SJSA1 (cell line): ENCODE results near the gene SCP2D1. TPM values are rescaled to one million over a fixed set of nuclear protein-coding genes. Genes with fewer than 3 reads are reported as not detected.

Experiments
- DNase-seq, 2 experiments: peaks; one replicate each; pipeline ENCODE4 v3.0.0-alpha.2; 2015 to 2020; ENCODE audit warnings: low spot score in 2 of 2, low read depth in 1 of 2
- H3K27ac ChIP-seq: fragments of 250-450 bp; sonication (Bioruptor Pico); 2 replicates; pipeline ENCODE4 v1.5.1; 2020; ENCODE audit warnings: mild to moderate bottlenecking, moderate library complexity
- H3K27me3 ChIP-seq: fragments of 250-450 bp; sonication (Bioruptor Pico); replicated peaks from 2 replicates; pipeline ENCODE4 v1.5.1; 2020; ENCODE audit warnings: mild to moderate bottlenecking, moderate library complexity
- H3K36me3 ChIP-seq: fragments of 250-450 bp; sonication (Bioruptor Pico); 2 replicates; pipeline ENCODE4 v1.5.1; 2020; ENCODE audit warnings: mild to moderate bottlenecking
- H3K4me1 ChIP-seq: fragments of 250-450 bp; sonication (Bioruptor Pico); replicated peaks from 2 replicates; pipeline ENCODE4 v1.6.1; 2021; ENCODE audit warnings: mild to moderate bottlenecking
- H3K4me3 ChIP-seq: fragments of 250-450 bp; sonication (Bioruptor Pico); 2 replicates; pipeline ENCODE4 v1.5.1; 2020; ENCODE audit warnings: mild to moderate bottlenecking
- H3K9me3 ChIP-seq: fragments of 250-450 bp; sonication (Bioruptor Pico); replicated peaks from 2 replicates; pipeline ENCODE4 v1.5.1; 2020; ENCODE audit warnings: mild to moderate bottlenecking
- total RNA-seq: library from RNA; depleted of rRNA; stranded (reverse); fragments of >200 nt; shearing (Covaris generic); gene quantifications from 2 replicates; pipeline ENCODE4 v1.2.3, GENCODE V29; 2014

SCP2D1 gene
- total RNA-seq, 1 experiment from 2014 or later, result not detected

- H3K27me3 ChIP-seq, result no peaks in the 10 kb centered on the region
- peaks cover 2% of the 10 kb centered on the region; the same call in 1 of the 2 replicates for H3K36me3 ChIP-seq
- peak overlapping the region; percentile 55 for H3K4me3 ChIP-seq
- peak overlapping the region; percentile 65 for H3K27ac ChIP-seq
- H3K9me3 ChIP-seq, result no peaks in the 10 kb centered on the region
- H3K4me1 ChIP-seq, result peaks cover 5% of the 10 kb centered on the region
- no peak for DNase-seq
These were observed 19.2 kb upstream of the SCP2D1 start for GRCh38 chr20:18794428-18794787.

- H3K27ac ChIP-seq, result no peak overlapping the region
- peaks cover 2% of the 10 kb centered on the region; the same call in 1 of the 2 replicates for H3K36me3 ChIP-seq
- no peaks in the 10 kb centered on the region for H3K27me3 ChIP-seq
- DNase-seq, result no peak
- H3K9me3 ChIP-seq, result no peaks in the 10 kb centered on the region
- no peak overlapping the region for H3K4me3 ChIP-seq
- peaks cover 5% of the 10 kb centered on the region for H3K4me1 ChIP-seq
These were observed 18.2 kb upstream of the SCP2D1 start for GRCh38 chr20:18795366-18795765.

GRCh38 chr20:18796282-18796833 lies 17.2 kb upstream of the SCP2D1 start:
- H3K27me3 ChIP-seq, result no peaks in the 10 kb centered on the region
- no peak for DNase-seq

GRCh38 chr20:18801516-18801915 lies 12.1 kb upstream of the SCP2D1 start:
- H3K4me3 ChIP-seq, result no peak overlapping the region
- H3K27ac ChIP-seq, result no peak overlapping the region
- no peaks in the 10 kb centered on the region for H3K27me3 ChIP-seq
- H3K4me1 ChIP-seq, result no peaks in the 10 kb centered on the region
- H3K9me3 ChIP-seq, result no peaks in the 10 kb centered on the region
- no peak for DNase-seq
- no peaks in the 10 kb centered on the region for H3K36me3 ChIP-seq

More at GRCh38 chr20:18796282-18796833, 17.2 kb upstream of the SCP2D1 start:
- no peak overlapping the region for H3K27ac ChIP-seq
- no peak overlapping the region for H3K4me3 ChIP-seq
- peaks cover 2% of the 10 kb centered on the region; the same call in 1 of the 2 replicates for H3K36me3 ChIP-seq
- no peaks in the 10 kb centered on the region for H3K9me3 ChIP-seq
- H3K4me1 ChIP-seq, result peaks cover 5% of the 10 kb centered on the region

- Histone ChIP-seq H3K4me1 (no peaks in the 10 kb centered on the region), H3K9me3 (no peaks in the 10 kb centered on the region), H3K27me3 (no peaks in the 10 kb centered on the region), H3K36me3 (no peaks in the 10 kb centered on the region), H3K27ac (no peak overlapping the region), H3K4me3 (no peak overlapping the region)
- DNase-seq, result no peak
These were observed 11.5 kb upstream of the SCP2D1 start for GRCh38 chr20:18802012-18802634.

- no peak overlapping the region for H3K27ac ChIP-seq
- no peak for DNase-seq
- H3K4me1 ChIP-seq, result no peaks in the 10 kb centered on the region
- no peaks in the 10 kb centered on the region for H3K36me3 ChIP-seq
- H3K27me3 ChIP-seq, result no peaks in the 10 kb centered on the region
- H3K9me3 ChIP-seq, result no peaks in the 10 kb centered on the region
- H3K4me3 ChIP-seq, result no peak overlapping the region
These were observed 7.7 kb upstream of the SCP2D1 start for GRCh38 chr20:18805881-18806280.

GRCh38 chr20:18808712-18809111 lies 4.9 kb upstream of the SCP2D1 start:
- no peaks in the 10 kb centered on the region for H3K9me3 ChIP-seq
- H3K4me1 ChIP-seq, result no peaks in the 10 kb centered on the region
- no peak for DNase-seq
- no peak overlapping the region for H3K27ac ChIP-seq
- H3K4me3 ChIP-seq, result no peak overlapping the region
- no peaks in the 10 kb centered on the region for H3K36me3 ChIP-seq
- no peaks in the 10 kb centered on the region for H3K27me3 ChIP-seq

- no peak overlapping the region for H3K4me3 ChIP-seq
These were observed 2.4 kb upstream of the SCP2D1 start for GRCh38 chr20:18811186-18811585.

GRCh38 chr20:18811904-18812303 lies 1.7 kb upstream of the SCP2D1 start:
- H3K9me3 ChIP-seq, result no peaks in the 10 kb centered on the region
- no peak overlapping the region for H3K27ac ChIP-seq
- H3K4me3 ChIP-seq, result no peak overlapping the region
- H3K4me1 ChIP-seq, result no peaks in the 10 kb centered on the region
- no peaks in the 10 kb centered on the region for H3K27me3 ChIP-seq
- no peak for DNase-seq
- H3K36me3 ChIP-seq, result no peaks in the 10 kb centered on the region

More at GRCh38 chr20:18811186-18811585, 2.4 kb upstream of the SCP2D1 start:
- no peaks in the 10 kb centered on the region for H3K4me1 ChIP-seq
- no peaks in the 10 kb centered on the region for H3K36me3 ChIP-seq
- H3K27ac ChIP-seq, result no peak overlapping the region
- DNase-seq, result no peak
- H3K27me3 ChIP-seq, result no peaks in the 10 kb centered on the region
- H3K9me3 ChIP-seq, result no peaks in the 10 kb centered on the region

GRCh38 chr20:18815194-18815942 lies 1.8 kb downstream of the SCP2D1 start:
- no peaks in the 10 kb centered on the region for H3K9me3 ChIP-seq
- H3K4me1 ChIP-seq, result no peaks in the 10 kb centered on the region
- no peak overlapping the region for H3K27ac ChIP-seq
- DNase-seq, result no peak
- H3K27me3 ChIP-seq, result no peaks in the 10 kb centered on the region
- H3K4me3 ChIP-seq, result no peak overlapping the region
- H3K36me3 ChIP-seq, result no peaks in the 10 kb centered on the region

- Histone ChIP-seq H3K27me3 (no peaks in the 10 kb centered on the region), H3K4me3 (no peak overlapping the region), H3K9me3 (0 out of 2 replicates have a peak, but pooled peaks cover 4% of the 10 kb centered on the region), H3K4me1 (no peaks in the 10 kb centered on the region), H3K27ac (no peak overlapping the region), H3K36me3 (no peaks in the 10 kb centered on the region)
- DNase-seq, result no peak
These were observed 9.2 kb downstream of the SCP2D1 start for GRCh38 chr20:18822832-18823231.

- Histone ChIP-seq H3K27me3 (no peaks in the 10 kb centered on the region), H3K4me3 (no peak overlapping the region), H3K27ac (no peak overlapping the region), H3K9me3 (peaks cover 2% of the 10 kb centered on the region; the same call in 1 of the 2 replicates), H3K36me3 (no peaks in the 10 kb centered on the region), H3K4me1 (no peaks in the 10 kb centered on the region)
- peak in 1 of 2 experiments; percentile 3 for DNase-seq
These were observed 18.4 kb downstream of the SCP2D1 start for GRCh38 chr20:18831830-18832499.

- Histone ChIP-seq H3K27ac (no peak overlapping the region), H3K27me3 (no peaks in the 10 kb centered on the region), H3K4me3 (no peak overlapping the region), H3K4me1 (no peaks in the 10 kb centered on the region), H3K36me3 (no peaks in the 10 kb centered on the region), H3K9me3 (no peaks in the 10 kb centered on the region; the same call in 1 of the 2 replicates)
- DNase-seq, result no peak
These were observed 19.1 kb downstream of the SCP2D1 start for GRCh38 chr20:18832546-18833200.
